HCT116 (cell line): ENCODE data around the gene ADM2.

ENCODE experiments used
- ATF3 ChIP-seq: IDR thresholded peaks from 2 replicates; pipeline ENCODE4 v1.6.1; 2012
- CTCF ChIP-seq, 3 experiments: fragments of 200-600 bp in 1 of 3; sonication (generic) in 1 of 3; IDR thresholded peaks in 2 of 3; conservative IDR thresholded peaks in 1 of 3; 2 replicates each; pipeline ENCODE4 v1.5.1; 2012 to 2017; ENCODE audit warnings: low read depth in 2 of 3, low read length in 2 of 3, antibody characterized with exemption in 1 of 3, borderline replicate concordance in 1 of 3, control low read depth in 1 of 3, mild to moderate bottlenecking in 1 of 3, mixed read lengths in 1 of 3, mixed run types in 1 of 3, moderate library complexity in 1 of 3; ENCODE audit not compliant: insufficient read depth in 1 of 3
- EZH2 ChIP-seq: fragments of 200-600 bp; sonication (generic); IDR thresholded peaks from 2 replicates; pipeline ENCODE4 v1.6.1; 2017; ENCODE audit warnings: antibody characterized with exemption, mixed run types
- POLR2AphosphoS5 ChIP-seq: IDR thresholded peaks from 2 replicates; pipeline ENCODE4 v1.6.1; 2011; ENCODE audit warnings: mild to moderate bottlenecking, low read depth, low read length, moderate library complexity

- TF ChIP-seq CTCF (IDR thresholded peaks at IDR 0.05 in 2 of 3, conservative IDR thresholded peaks at IDR 0.05 in 1 of 3; ENCODE audit: borderline replicate concordance in 1 of 3, insufficient read depth in 1 of 3, low read depth in 2 of 3, low read length in 2 of 3): no peak
- no peak for TF ChIP-seq ATF3
- no peak for TF ChIP-seq EZH2
- no peak for TF ChIP-seq POLR2AphosphoS5
Observed at GRCh38 chr22:50432131-50432876, 49.0 kb upstream of the ADM2 start.
